Activated CD4-positive, alpha-beta T cell treated with anti-CD3 and anti-CD28 coated beads for 36 hours (primary cell): Measurements from ENCODE around the gene GSTO2. TPM values are rescaled to one million over a fixed set of nuclear protein-coding genes. Genes with fewer than 3 reads are reported as not detected.
A peak's percentile ranks its signal among the peaks of the same experiment; 100 is the strongest.

Experiments
- ATAC-seq: fragments of 200-7000 bp; cut with Tn5 transposase; one replicate; pipeline ENCODE4 v1.10.0; 2021; ENCODE audit warnings: mild to moderate bottlenecking, moderate library complexity
- CTCF ChIA-PET: fragments of 350-600 bp; sonication (Branson Sonifier 250); formaldehyde crosslinking; loops from one replicate; lab custom pipeline; 2021; ENCODE audit warnings: antibody characterized with exemption; lab: Charles Lee
- POLR2A ChIA-PET: fragments of 350-600 bp; sonication (Branson Sonifier 250); formaldehyde crosslinking; loops from one replicate; lab custom pipeline; 2021; ENCODE audit warnings: antibody characterized with exemption, inconsistent platforms; lab: Charles Lee
- DNase-seq: peaks from one replicate; pipeline ENCODE4 v3.0.0-alpha.2; 2020
- H3K27ac Mint-ChIP-seq: one replicate; pipeline ENCODE4 v1.8.0; 2021; ENCODE audit warnings: mixed read lengths
- H3K27me3 Mint-ChIP-seq: one replicate; pipeline ENCODE4 v1.8.0; 2021; ENCODE audit warnings: mixed read lengths
- H3K36me3 Mint-ChIP-seq: one replicate; pipeline ENCODE4 v1.8.0; 2021; ENCODE audit warnings: low read depth, mixed read lengths
- H3K4me1 Mint-ChIP-seq: one replicate; pipeline ENCODE4 v1.8.0; 2021; ENCODE audit warnings: mixed read lengths
- H3K4me3 Mint-ChIP-seq: one replicate; pipeline ENCODE4 v1.8.0; 2021; ENCODE audit warnings: mild to moderate bottlenecking, moderate library complexity, mixed read lengths
- H3K9me3 Mint-ChIP-seq: one replicate; pipeline ENCODE4 v1.8.0; 2021; ENCODE audit warnings: low read depth, mixed read lengths
- intact Hi-C, 2 experiments: fragments of 100-400 bp; cut with DNase I in 1 of 2; cut with micrococcal nuclease in 1 of 2; formaldehyde crosslinking; loops; one replicate each; pipeline versions ENCODE4 v1.14.2 to v1.15.1; 2022 to 2024; cut with DNase I, micrococcal nuclease
- total RNA-seq, 2 experiments: library from RNA; stranded (reverse); gene quantifications; one replicate each; pipeline ENCODE4 v1.2.3, GENCODE V29; 2021

The GSTO2 gene
- total RNA-seq, 2 experiments from 2014 or later: 2.1 to 2.8 TPM

- Mint-ChIP-seq H3K4me3 (peak overlapping the region; percentile 93), H3K36me3 (peaks cover 10% of the 10 kb centered on the region), H3K9me3 (no peaks in the 10 kb centered on the region), H3K4me1 (peaks cover 28% of the 10 kb centered on the region), H3K27me3 (no peaks in the 10 kb centered on the region), H3K27ac (no peak overlapping the region)
- DNase-seq: no peak
- intact Hi-C loops: no loop called here
- POLR2A ChIA-PET: interaction anchor here (0.7 kb wide), 1 partner anchor 10 kb away, joined by 3 read pairs; no protein-coding TSS in a partner anchor
- ATAC-seq: no peak
- CTCF ChIA-PET: interaction anchor here (2.7 to 3.0 kb wide), 2 partner anchors 10 to 66 kb away, joined by 12 to 16 read pairs; no protein-coding TSS in a partner anchor
Measured at GRCh38 chr10:104340111-104340526, 71.1 kb downstream of the GSTO2 start.

DNA sequence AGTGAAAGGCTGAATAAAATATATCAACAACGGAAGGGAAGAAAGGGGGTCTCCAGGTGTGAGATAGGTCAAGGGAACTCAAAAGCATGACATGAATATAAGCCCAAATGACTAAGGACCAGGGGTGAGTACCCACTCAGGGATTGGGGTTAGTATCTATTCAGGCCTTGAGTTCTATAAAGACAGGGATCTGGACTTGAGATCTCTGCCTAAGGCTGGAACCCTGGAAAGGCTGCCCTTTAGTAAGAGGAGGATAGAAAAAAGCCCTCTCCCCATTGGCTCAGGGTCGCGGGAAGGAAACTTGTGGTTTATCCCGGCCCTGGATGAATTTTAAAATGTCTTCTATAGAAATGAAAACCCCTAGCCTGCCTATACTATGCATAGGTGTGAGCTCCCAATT, 71.7 kb downstream of the GSTO2 start:
- Mint-ChIP-seq H3K9me3 (peaks cover 4% of the 10 kb centered on the region), H3K27me3 (no peaks in the 10 kb centered on the region), H3K4me3 (no peak overlapping the region), H3K4me1 (peaks cover 26% of the 10 kb centered on the region), H3K27ac (no peak overlapping the region), H3K36me3 (peaks cover 6% of the 10 kb centered on the region)
- POLR2A ChIA-PET: no interaction called here
- intact Hi-C loops: no loop called here
- CTCF ChIA-PET: interaction anchor here (0.7 to 2.3 kb wide), 8 partner anchors 9 to 67 kb away, joined by 3 to 19 read pairs (median 5); partner anchors contain the start of gene CFAP58
- DNase-seq (no peak), ATAC-seq (no peak)

GRCh38 chr10:104342941-104343411, 74.0 kb downstream of the GSTO2 start:
- H3K4me1 Mint-ChIP-seq: peaks cover 24% of the 10 kb centered on the region
- ChIA-PET POLR2A (no interaction called here), CTCF (interaction anchor here (0.6 to 2.3 kb wide), 6 partner anchors 9 to 68 kb away, joined by 3 to 19 read pairs (median 3); no protein-coding TSS in a partner anchor)
- H3K27me3 Mint-ChIP-seq: no peaks in the 10 kb centered on the region
- H3K27ac Mint-ChIP-seq: no peak overlapping the region
- intact Hi-C loops: no loop called here
- ATAC-seq (no peak), DNase-seq (no peak)
- H3K36me3 Mint-ChIP-seq: no peaks in the 10 kb centered on the region
- H3K4me3 Mint-ChIP-seq: no peak overlapping the region
- peaks cover 4% of the 10 kb centered on the region for H3K9me3 Mint-ChIP-seq

- H3K9me3 Mint-ChIP-seq: peaks cover 4% of the 10 kb centered on the region
- ATAC-seq: no peak
- POLR2A ChIA-PET: no interaction called here
- H3K36me3 Mint-ChIP-seq: no peaks in the 10 kb centered on the region
- H3K4me1 Mint-ChIP-seq: peaks cover 22% of the 10 kb centered on the region
- no peak overlapping the region for H3K27ac Mint-ChIP-seq
- no peak overlapping the region for H3K4me3 Mint-ChIP-seq
- DNase-seq: no peak
- intact Hi-C loops: no loop called here
- H3K27me3 Mint-ChIP-seq: no peaks in the 10 kb centered on the region
- CTCF ChIA-PET: interaction anchor here (0.9 to 1.0 kb wide), 3 partner anchors 48 to 70 kb away, joined by 3 read pairs; no protein-coding TSS in a partner anchor
Measured at GRCh38 chr10:104344219-104344618, 75.2 kb downstream of the GSTO2 start.

DNA sequence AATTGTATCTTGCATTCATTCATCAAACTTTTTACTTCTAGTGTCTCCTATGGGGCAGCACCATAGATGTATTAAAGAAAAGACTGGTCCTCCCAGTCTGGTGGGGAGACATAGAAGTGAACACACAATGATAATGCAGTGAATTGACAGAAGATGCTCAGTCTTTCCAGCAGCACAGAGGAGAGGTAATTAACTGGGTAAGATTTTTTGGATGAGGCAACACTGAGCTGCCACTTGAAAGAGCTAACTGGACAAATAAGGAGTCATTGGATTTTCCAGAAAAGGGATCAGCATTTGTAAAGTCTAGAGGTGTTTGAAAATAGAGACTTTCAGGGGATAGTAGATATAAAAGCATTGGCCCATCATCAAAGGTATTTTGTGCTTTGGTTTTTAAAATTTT, 76.5 kb downstream of the GSTO2 start:
- H3K4me3 Mint-ChIP-seq: no peak overlapping the region
- DNase-seq (no peak), ATAC-seq (no peak)
- H3K9me3 Mint-ChIP-seq: peaks cover 4% of the 10 kb centered on the region
- H3K27ac Mint-ChIP-seq: no peak overlapping the region
- CTCF ChIA-PET: interaction anchor here (0.9 to 7.4 kb wide), 7 partner anchors 8 to 54 kb away, joined by 3 to 109 read pairs (median 4); partner anchors contain the start of gene CFAP58
- no peaks in the 10 kb centered on the region for H3K27me3 Mint-ChIP-seq
- no peaks in the 10 kb centered on the region for H3K36me3 Mint-ChIP-seq
- POLR2A ChIA-PET: no interaction called here
- intact Hi-C loops: no loop called here
- peaks cover 12% of the 10 kb centered on the region for H3K4me1 Mint-ChIP-seq

DNA sequence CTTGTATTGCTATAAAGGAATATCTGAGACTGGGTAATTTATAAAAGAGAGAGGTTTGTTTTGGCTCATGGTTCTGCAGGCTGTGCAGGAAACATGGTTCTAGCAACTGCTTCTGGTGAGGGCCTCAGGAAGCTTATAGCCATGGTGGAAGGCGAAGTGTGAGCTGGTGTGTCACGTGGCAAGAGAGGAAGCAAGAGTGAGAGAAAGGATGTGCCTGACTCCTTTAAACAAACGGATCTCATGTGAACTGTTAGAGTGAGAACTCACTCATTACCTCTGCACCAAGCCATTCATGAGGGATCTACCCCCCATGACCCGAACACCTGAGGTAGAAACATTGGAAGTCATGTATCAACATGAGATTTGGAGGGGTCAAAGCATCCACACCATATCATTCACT, 77.0 kb downstream of the GSTO2 start:
- DNase-seq: no peak

DNA sequence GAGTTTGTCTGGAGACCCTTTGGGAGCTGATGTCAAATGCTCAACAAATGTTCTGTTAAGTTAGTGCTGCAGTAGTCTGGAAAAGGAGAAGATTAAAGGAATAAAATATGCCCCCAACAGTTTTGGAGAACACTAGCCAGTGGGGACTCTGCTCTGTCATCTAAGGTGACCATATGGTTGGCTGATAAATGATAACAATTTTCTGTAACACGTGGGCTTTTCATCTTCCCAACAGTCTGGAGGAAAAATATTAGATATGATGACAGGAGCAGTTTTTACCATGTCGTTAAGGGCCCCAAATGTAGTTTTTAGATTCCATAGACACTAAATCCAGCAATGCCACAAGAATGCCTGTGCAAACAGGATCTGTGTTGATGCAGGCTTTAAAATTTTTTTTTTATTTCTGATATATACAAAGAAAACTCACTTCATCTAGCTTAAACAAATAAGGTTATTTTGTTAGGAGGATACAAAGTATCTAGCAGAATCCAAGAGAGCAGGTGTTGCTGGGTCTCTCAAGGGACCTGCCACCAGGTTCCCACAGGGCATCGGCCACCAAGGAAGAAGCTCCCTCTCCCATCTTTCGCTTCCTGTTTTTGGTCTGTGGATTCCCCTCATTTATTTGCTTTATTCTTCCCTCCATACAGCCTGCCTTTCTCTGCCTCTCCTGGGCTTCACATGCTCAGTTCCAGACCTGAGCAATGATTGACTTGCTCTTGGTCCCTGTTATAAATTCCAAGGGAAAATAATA, 78.5 kb downstream of the GSTO2 start:
- intact Hi-C loops: no loop called here
- peak overlapping the region; percentile 11 for H3K27ac Mint-ChIP-seq
- no peaks in the 10 kb centered on the region for H3K27me3 Mint-ChIP-seq
- DNase-seq: no peak
- H3K36me3 Mint-ChIP-seq: no peaks in the 10 kb centered on the region
- peaks cover 12% of the 10 kb centered on the region for H3K4me1 Mint-ChIP-seq
- ATAC-seq: no peak
- CTCF ChIA-PET: interaction anchor here (1.1 to 7.4 kb wide), 7 partner anchors 17 to 76 kb away, joined by 3 to 109 read pairs (median 6); no protein-coding TSS in a partner anchor
- peaks cover 4% of the 10 kb centered on the region for H3K9me3 Mint-ChIP-seq
- H3K4me3 Mint-ChIP-seq: no peak overlapping the region
- POLR2A ChIA-PET: no interaction called here

More for the DNA sequence above, 77.0 kb downstream of the GSTO2 start:
- peaks cover 12% of the 10 kb centered on the region for H3K4me1 Mint-ChIP-seq
- H3K27ac Mint-ChIP-seq: no peak overlapping the region
- H3K27me3 Mint-ChIP-seq: no peaks in the 10 kb centered on the region
- H3K4me3 Mint-ChIP-seq: no peak overlapping the region
- ChIA-PET POLR2A (no interaction called here), CTCF (interaction anchor here (0.9 to 7.4 kb wide), 7 partner anchors 9 to 54 kb away, joined by 3 to 109 read pairs (median 4); no protein-coding TSS in a partner anchor)
- H3K9me3 Mint-ChIP-seq: peaks cover 4% of the 10 kb centered on the region
- peak; percentile 35 for ATAC-seq
- H3K36me3 Mint-ChIP-seq: no peaks in the 10 kb centered on the region
- intact Hi-C loops: no loop called here

GRCh38 chr10:104348601-104349000, 79.6 kb downstream of the GSTO2 start:
- Mint-ChIP-seq H3K27me3 (no peaks in the 10 kb centered on the region), H3K36me3 (no peaks in the 10 kb centered on the region), H3K4me1 (peaks cover 12% of the 10 kb centered on the region), H3K9me3 (peaks cover 4% of the 10 kb centered on the region), H3K27ac (no peak overlapping the region), H3K4me3 (no peak overlapping the region)
- intact Hi-C loops: no loop called here
- DNase-seq (no peak), ATAC-seq (no peak)
- CTCF ChIA-PET: interaction anchor here (1.5 to 7.4 kb wide), 5 partner anchors 24 to 74 kb away, joined by 4 to 109 read pairs (median 14); no protein-coding TSS in a partner anchor
- POLR2A ChIA-PET: no interaction called here

- ATAC-seq (no peak), DNase-seq (peak; percentile 12)
- CTCF ChIA-PET: interaction anchor here (0.7 to 7.4 kb wide), 11 partner anchors 8 to 89 kb away, joined by 3 to 109 read pairs (median 7); partner anchors contain the start of gene ITPRIP
- Mint-ChIP-seq H3K4me1 (peaks cover 12% of the 10 kb centered on the region), H3K36me3 (no peaks in the 10 kb centered on the region), H3K4me3 (no peak overlapping the region), H3K27me3 (no peaks in the 10 kb centered on the region), H3K9me3 (peaks cover 4% of the 10 kb centered on the region), H3K27ac (no peak overlapping the region)
- POLR2A ChIA-PET: interaction anchor here (0.6 kb wide), 1 partner anchor 40 kb away, joined by 5 read pairs; no protein-coding TSS in a partner anchor
- intact Hi-C loops: loop anchor here (1.0 to 5.0 kb wide), 6 partner anchors 11 to 432 kb away; partner anchors contain the start of genes ITPRIP (in 1 of the 2), SFR1 (in 1 of the 2) and STN1 (in 1 of the 2)
Measured at GRCh38 chr10:104349623-104350126, 80.7 kb downstream of the GSTO2 start.

- Mint-ChIP-seq H3K4me1 (peaks cover 12% of the 10 kb centered on the region), H3K27me3 (no peaks in the 10 kb centered on the region), H3K9me3 (peaks cover 4% of the 10 kb centered on the region), H3K36me3 (no peaks in the 10 kb centered on the region), H3K4me3 (no peak overlapping the region), H3K27ac (no peak overlapping the region)
- ATAC-seq: peak; percentile 62
- peak; percentile 46 for DNase-seq
- POLR2A ChIA-PET: interaction anchor here (0.6 to 1.5 kb wide), 2 partner anchors 41 to 81 kb away, joined by 3 to 5 read pairs; partner anchors contain the start of gene GSTO2
- intact Hi-C loops: loop anchor here (1.0 to 5.0 kb wide), 6 partner anchors 12 to 433 kb away; partner anchors contain the start of genes ITPRIP (in 1 of the 2), SFR1 (in 1 of the 2) and STN1 (in 1 of the 2)
- CTCF ChIA-PET: interaction anchor here (0.8 to 7.4 kb wide), 20 partner anchors 9 to 76 kb away, joined by 3 to 109 read pairs (median 7); partner anchors contain the start of gene ITPRIP
Measured at GRCh38 chr10:104350127-104350635, 81.2 kb downstream of the GSTO2 start.
